GM23248 (cell line): ENCODE results near the gene CBX3. TPM values are rescaled to one million over a fixed set of nuclear protein-coding genes. Genes with fewer than 3 reads are reported as not detected.

Experiments used
- DNase-seq: peaks from one replicate; pipeline ENCODE4 v3.0.0-alpha.2; 2015
- H2AFZ ChIP-seq: fragments of 200-600 bp; sonication (generic); 2 replicates; pipeline ENCODE4 v1.6.1; 2016; ENCODE audit warnings: antibody characterized with exemption
- H3F3A ChIP-seq: fragments of 200-600 bp; sonication (generic); 2 replicates; pipeline ENCODE4 v1.6.1; 2016; ENCODE audit warnings: mild to moderate bottlenecking, antibody characterized with exemption, mixed run types; ENCODE audit not compliant: insufficient read depth
- H3K27ac ChIP-seq: fragments of 200-600 bp; sonication (generic); 2 replicates; pipeline ENCODE4 v1.5.1; 2016; ENCODE audit warnings: mild to moderate bottlenecking
- H3K27me3 ChIP-seq: fragments of 200-600 bp; sonication (generic); replicated peaks from 2 replicates; pipeline ENCODE4 v1.6.1; 2016; ENCODE audit warnings: mild to moderate bottlenecking; ENCODE audit not compliant: insufficient read depth
- H3K36me3 ChIP-seq: fragments of 200-600 bp; sonication (generic); 2 replicates; pipeline ENCODE4 v1.6.1; 2016; ENCODE audit warnings: low read depth, mild to moderate bottlenecking
- H3K4me1 ChIP-seq: fragments of 200-600 bp; sonication (generic); 2 replicates; pipeline ENCODE4 v1.6.1; 2016; ENCODE audit warnings: mild to moderate bottlenecking; ENCODE audit not compliant: insufficient read depth
- H3K4me2 ChIP-seq: fragments of 200-600 bp; sonication (generic); one replicate; pipeline ENCODE4 v1.6.1; 2016; ENCODE audit warnings: mild to moderate bottlenecking; ENCODE audit not compliant: unreplicated experiment
- H3K4me3 ChIP-seq: fragments of 200-600 bp; sonication (generic); 2 replicates; pipeline ENCODE4 v1.5.1; 2016; ENCODE audit warnings: mild to moderate bottlenecking
- H3K79me2 ChIP-seq: fragments of 200-600 bp; sonication (generic); 2 replicates; pipeline ENCODE4 v1.6.1; 2016; ENCODE audit warnings: mild to moderate bottlenecking; ENCODE audit not compliant: insufficient read depth
- H3K9ac ChIP-seq: fragments of 200-600 bp; sonication (generic); 2 replicates; pipeline ENCODE4 v1.6.1; 2016; ENCODE audit warnings: mild to moderate bottlenecking
- H3K9me2 ChIP-seq: fragments of 200-600 bp; sonication (generic); 2 replicates; pipeline ENCODE4 v1.6.1; 2016; ENCODE audit warnings: mixed run types, mild to moderate bottlenecking, moderate library complexity; ENCODE audit not compliant: insufficient read depth
- H3K9me3 ChIP-seq: fragments of 200-600 bp; sonication (generic); one replicate; pipeline ENCODE4 v1.6.1; 2017; ENCODE audit warnings: low read depth
- H4K20me1 ChIP-seq: fragments of 200-600 bp; sonication (generic); 2 replicates; pipeline ENCODE4 v1.6.0; 2016; ENCODE audit not compliant: insufficient read depth
- EZH2 ChIP-seq: fragments of 200-600 bp; sonication (generic); IDR thresholded peaks from 2 replicates; pipeline ENCODE4 v1.6.1; 2018; ENCODE audit warnings: antibody characterized with exemption, mild to moderate bottlenecking; ENCODE audit not compliant: insufficient read depth, poor library complexity, severe bottlenecking
- EZH2phosphoT487 ChIP-seq: fragments of 200-600 bp; sonication (generic); IDR thresholded peaks from 2 replicates; pipeline ENCODE4 v1.6.1; 2018; ENCODE audit warnings: antibody characterized with exemption, moderate library complexity, mild to moderate bottlenecking, low read depth; ENCODE audit not compliant: insufficient read depth
- WGBS, 2 experiments: methylation state at CpG; one replicate each; pipeline ENCODE4 v1.1.6; 2015 to 2017; ENCODE audit warnings: low lambda C conversion rate in 2 of 2, low coverage in 1 of 2; ENCODE audit errors: missing lambda C conversion rate in 2 of 2; 5-methylcytosine and 5-hydroxymethylcytosine counted together
- in situ Hi-C: fragments of 300-500 bp; cut with MboI; formaldehyde crosslinking; loops from 2 replicates; pipeline ENCODE4 v1.15.0; 2020
- polyA plus RNA-seq: library from polyadenylated mRNA; unstranded; fragments of >200 nt; fragmentation: Nextera tagmentation; extraction: Ambion mirVana; gene quantifications from 2 replicates; pipeline ENCODE4 v1.2.1, GENCODE V29; 2016
- total RNA-seq: library from RNA; depleted of rRNA; stranded (reverse); fragments of >200 nt; shearing (Covaris generic); gene quantifications from 2 replicates; pipeline ENCODE4 v1.2.3, GENCODE V29; 2014

The CBX3 gene
- total and polyA plus RNA-seq, 2 experiments from 2014 or later = 73.3 to 122 TPM

DNA sequence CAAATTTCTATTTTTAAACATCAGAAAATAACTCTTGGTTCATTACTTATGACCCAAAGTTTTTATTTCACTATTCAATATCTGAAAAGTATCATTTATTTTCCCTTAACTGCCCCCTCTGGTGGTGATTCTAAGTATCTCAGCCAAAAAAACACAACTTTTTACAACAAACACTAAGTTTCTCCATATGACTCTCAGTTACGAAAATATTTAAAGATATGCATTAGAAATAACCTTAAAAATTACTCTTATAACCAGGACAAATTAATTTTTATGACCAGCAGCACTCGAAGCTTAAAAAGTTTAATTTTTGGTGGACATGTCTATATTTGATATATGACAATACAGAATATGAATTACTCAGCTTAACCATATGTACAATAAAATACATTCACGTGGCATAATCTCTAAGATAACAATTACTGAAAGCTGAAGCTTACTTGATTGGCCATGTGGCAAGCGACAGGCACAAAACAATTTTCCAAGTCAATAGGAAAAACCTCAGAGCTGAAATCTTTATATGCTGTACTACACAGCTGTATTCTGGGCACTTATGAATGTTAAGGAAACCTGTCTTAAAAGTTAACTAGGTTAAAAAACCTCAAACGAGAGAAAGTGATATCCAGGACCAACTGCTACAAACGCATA is 3.3 kb upstream of the CBX3 start:
- no peak overlapping the region for H2AFZ ChIP-seq
- peaks cover 43% of the 10 kb centered on the region for H4K20me1 ChIP-seq
- WGBS, 2 experiments = 0 to 1% methylated on average over 6 of the region's 6 CpGs
- in situ Hi-C loops = loop anchor here (10.0 kb wide), 1 partner anchor 967 kb away; the partner anchor contains the start of gene HOXA9
- H3K79me2 ChIP-seq = peaks cover 90% of the 10 kb centered on the region
- DNase-seq = peak; percentile 59
- H3K27me3 ChIP-seq = no peaks in the 10 kb centered on the region
- H3K4me3 ChIP-seq = peak overlapping the region; percentile 86
- peaks cover 30% of the 10 kb centered on the region for H3K4me1 ChIP-seq
- peaks cover 58% of the 10 kb centered on the region for H3K36me3 ChIP-seq
- H3K9me3 ChIP-seq = no peaks in the 10 kb centered on the region
- H3K4me2 ChIP-seq = peak overlapping the region; percentile 90
- peak overlapping the region; percentile 95 for H3K27ac ChIP-seq
- TF ChIP-seq EZH2 (no peak), EZH2phosphoT487 (no peak)
- peaks cover 66% of the 10 kb centered on the region for H3F3A ChIP-seq
- H3K9me2 ChIP-seq = no peaks in the 10 kb centered on the region
- H3K9ac ChIP-seq = peak overlapping the region; percentile 98

DNA sequence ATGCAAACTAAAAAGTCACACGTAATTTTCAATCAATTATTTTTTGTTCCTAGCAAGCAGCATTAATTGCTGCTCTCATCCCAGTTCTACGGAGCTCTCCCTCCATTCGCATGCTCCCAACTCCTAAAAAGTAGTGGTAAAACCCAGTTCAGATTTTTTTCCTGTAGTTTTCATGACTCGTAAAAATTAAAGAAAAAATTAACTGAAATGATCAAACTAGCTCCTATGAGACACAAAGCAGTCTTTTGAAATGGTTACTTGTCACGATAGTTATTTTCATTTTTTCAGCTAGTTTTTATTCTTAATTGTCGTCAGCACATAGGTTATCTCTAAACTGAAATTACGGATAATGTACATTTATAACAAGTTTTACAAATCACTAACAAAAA is 2.8 kb upstream of the CBX3 start:
- in situ Hi-C loops = loop anchor here (10.0 kb wide), 1 partner anchor 966 kb away; the partner anchor contains the start of gene HOXA9
- Histone ChIP-seq H4K20me1 (peaks cover 43% of the 10 kb centered on the region), H3K36me3 (peaks cover 53% of the 10 kb centered on the region), H2AFZ (no peak overlapping the region), H3K79me2 (peaks cover 90% of the 10 kb centered on the region), H3K9me2 (no peaks in the 10 kb centered on the region), H3K4me3 (peak overlapping the region; percentile 86), H3K9ac (peak overlapping the region; percentile 98), H3K27me3 (no peaks in the 10 kb centered on the region), H3K4me1 (peaks cover 35% of the 10 kb centered on the region), H3K27ac (peak overlapping the region; percentile 95), H3K9me3 (no peaks in the 10 kb centered on the region), H3K4me2 (peak overlapping the region; percentile 90), H3F3A (peaks cover 61% of the 10 kb centered on the region)
- WGBS, 2 experiments = 1 to 2% methylated on average over 7 of the region's 7 CpGs
- DNase-seq = no peak
- TF ChIP-seq EZH2phosphoT487 (no peak), EZH2 (no peak)

DNA sequence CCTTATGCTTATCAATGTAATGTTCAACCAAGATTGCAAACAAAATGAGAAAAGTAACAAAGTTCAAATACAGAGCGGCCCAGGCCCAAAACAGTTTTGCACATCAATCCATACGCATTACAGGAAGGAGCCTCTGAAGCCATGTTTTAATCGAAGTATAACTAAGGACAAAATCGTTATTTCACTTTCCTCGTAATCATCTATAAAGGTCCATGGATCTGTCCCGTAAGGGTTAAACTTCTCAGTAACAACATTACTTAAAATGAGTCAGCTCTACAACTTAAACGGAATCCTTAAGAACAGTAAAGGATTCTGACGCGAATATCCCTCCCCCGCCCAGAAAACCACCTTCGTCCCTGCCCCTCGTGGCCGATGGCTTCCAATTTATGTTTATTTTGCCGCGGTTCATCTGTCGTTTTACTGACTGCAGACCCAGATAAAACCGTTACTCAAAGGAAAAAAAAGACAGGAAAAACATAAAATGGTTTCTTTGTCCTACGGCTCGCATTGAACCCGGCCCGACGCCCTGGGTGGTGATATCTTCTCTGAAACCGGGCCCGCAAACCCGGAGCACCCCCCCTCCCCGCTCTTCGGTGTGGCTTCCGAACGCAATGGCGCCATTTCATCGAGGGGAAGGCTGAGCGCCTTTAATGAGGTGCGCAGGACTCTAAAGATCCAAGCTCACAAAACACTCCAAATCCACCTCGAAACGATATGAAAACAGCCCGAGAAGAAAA is 2.1 kb upstream of the CBX3 start:
- no peaks in the 10 kb centered on the region for H3K9me3 ChIP-seq
- H3K9me2 ChIP-seq = no peaks in the 10 kb centered on the region
- peak overlapping the region; percentile 90 for H3K4me2 ChIP-seq
- peak overlapping the region; percentile 86 for H3K4me3 ChIP-seq
- H4K20me1 ChIP-seq = peaks cover 46% of the 10 kb centered on the region
- H3K27ac ChIP-seq = peak overlapping the region; percentile 95
- peak; percentile 77 for DNase-seq
- peaks cover 54% of the 10 kb centered on the region for H3F3A ChIP-seq
- TF ChIP-seq EZH2 (no peak), EZH2phosphoT487 (no peak)
- peaks cover 90% of the 10 kb centered on the region for H3K79me2 ChIP-seq
- no peak overlapping the region for H2AFZ ChIP-seq
- no peaks in the 10 kb centered on the region for H3K27me3 ChIP-seq
- in situ Hi-C loops = loop anchor here (10.0 kb wide), 1 partner anchor 965 kb away; the partner anchor contains the start of gene HOXA9
- peaks cover 46% of the 10 kb centered on the region for H3K36me3 ChIP-seq
- WGBS, 2 experiments = 0 to 1% methylated on average over 36 of the region's 36 CpGs
- peak overlapping the region; percentile 98 for H3K9ac ChIP-seq
- peaks cover 42% of the 10 kb centered on the region for H3K4me1 ChIP-seq

- H3K79me2 ChIP-seq = peaks cover 90% of the 10 kb centered on the region
- peaks cover 52% of the 10 kb centered on the region for H3F3A ChIP-seq
- 0 to 1% methylated on average over 29 of the region's 29 CpGs for WGBS, 2 experiments
- H3K9me3 ChIP-seq = no peaks in the 10 kb centered on the region
- H3K36me3 ChIP-seq = peaks cover 41% of the 10 kb centered on the region
- TF ChIP-seq EZH2 = no peak
- TF ChIP-seq EZH2phosphoT487 = no peak
- in situ Hi-C loops = no loop called here
- H3K9me2 ChIP-seq = no peaks in the 10 kb centered on the region
- H4K20me1 ChIP-seq = peaks cover 52% of the 10 kb centered on the region
- peak overlapping the region; percentile 98 for H3K9ac ChIP-seq
- no peak overlapping the region for H2AFZ ChIP-seq
- H3K4me3 ChIP-seq = peak overlapping the region; percentile 86
- peak overlapping the region; percentile 90 for H3K4me2 ChIP-seq
- peak; percentile 88 for DNase-seq
- H3K4me1 ChIP-seq = peaks cover 48% of the 10 kb centered on the region
- peak overlapping the region; percentile 95 for H3K27ac ChIP-seq
- no peaks in the 10 kb centered on the region for H3K27me3 ChIP-seq
Observed at GRCh38 chr7:26200038-26200443, 1.5 kb upstream of the CBX3 start.
